Omental fat pad (tissue), 4 donors: ENCODE data around the gene IPO4. TPM values are rescaled to one million over a fixed set of nuclear protein-coding genes. Genes with fewer than 3 reads are reported as not detected.
A peak's percentile ranks its signal among the peaks of the same experiment; 100 is the strongest.

Experiments used
- ATAC-seq: fragments of 150-250 bp; one replicate; pipeline ENCODE4 v1.9.1; 2016; ENCODE audit warnings: mild to moderate bottlenecking, moderate library complexity; ENCODE audit not compliant: low FRiP score
- DNase-seq: peaks from one replicate; pipeline ENCODE4 v3.0.0-alpha.2; 2019; ENCODE audit warnings: low spot score
- CTCF ChIP-seq, 3 donors: fragments of 450-650 bp; IDR thresholded peaks; one replicate each; pipeline ENCODE4 v1.5.1; 2016 to 2017; ENCODE audit warnings: antibody characterized with exemption in 3 of 3, mild to moderate bottlenecking in 3 of 3, moderate library complexity in 2 of 3
- total RNA-seq, 4 donors: library from RNA; depleted of rRNA; stranded (reverse); fragments of >200 nt; gene quantifications; one replicate each; pipeline ENCODE4 v1.1.0, GENCODE V29; 2016

The IPO4 gene
- total RNA-seq, 4 donors from 2014 or later = 24.1 to 108 (median 34.4) TPM

GRCh38 chr14:24149302-24149969, 39.2 kb downstream of the IPO4 start:
- DNase-seq = no peak
- TF ChIP-seq CTCF (IDR thresholded peaks at IDR 0.05) = no peak
- ATAC-seq = no peak

- no peak for ATAC-seq
These were observed 40.7 kb downstream of the IPO4 start for GRCh38 chr14:24147761-24148428.

GRCh38 chr14:24146978-24147760, 41.4 kb downstream of the IPO4 start, which contains the start of gene RNF31:
RNF31 (plus strand) TSS chr14:24147498; CDS start chr14:24147699, 201 bp downstream.
- TF ChIP-seq CTCF (IDR thresholded peaks at IDR 0.05) = no peak
- peak; percentile 95 for ATAC-seq
- DNase-seq = peak; percentile 90

More at GRCh38 chr14:24147761-24148428, 40.7 kb downstream of the IPO4 start:
- DNase-seq = no peak
- TF ChIP-seq CTCF (IDR thresholded peaks at IDR 0.05) = no peak

- peak; percentile 80 for DNase-seq
- peak; percentile 83 for ATAC-seq
- TF ChIP-seq CTCF (IDR thresholded peaks at IDR 0.05) = no peak
These were observed 42.1 kb downstream of the IPO4 start, which contains the start of gene PSME2 for GRCh38 chr14:24146453-24146977. PSME2 (minus strand) TSS chr14:24146610; CDS start chr14:24146581, 29 bp downstream.

- TF ChIP-seq CTCF (IDR thresholded peaks at IDR 0.05) = no peak
- no peak for DNase-seq
- peak; percentile 10 for ATAC-seq
These were observed 42.7 kb downstream of the IPO4 start for GRCh38 chr14:24145690-24146452.

GRCh38 chr14:24145219-24145618, 43.4 kb downstream of the IPO4 start:
- ATAC-seq (no peak), DNase-seq (no peak)

More at GRCh38 chr14:24145219-24145618, 43.4 kb downstream of the IPO4 start:
- TF ChIP-seq CTCF (IDR thresholded peaks at IDR 0.05) = no peak
